Transverse colon (tissue), 4 donors: ENCODE measurements around the gene DRGX.

Source experiments
- POLR2A ChIP-seq: fragments of 450-650 bp; IDR thresholded peaks from one replicate; pipeline ENCODE4 v1.6.1; 2016; ENCODE audit warnings: antibody characterized with exemption, mild to moderate bottlenecking, moderate library complexity
- POLR2AphosphoS5 ChIP-seq, 3 donors: sonication (generic); formaldehyde crosslinking; IDR thresholded peaks; one replicate each; pipeline ENCODE4 v1.6.1; 2016; ENCODE audit warnings: antibody characterized with exemption in 3 of 3
- TF ChIP-seq, protein P1 (sequence below), 5 experiments: fragments of 200-600 bp in 3 of 5; fragments of 450-650 bp in 2 of 5; sonication (generic) in 3 of 5; IDR thresholded peaks; 1 replicate in 2 of 5; 2 replicates in 3 of 5; pipeline ENCODE4 v1.5.1; 2016 to 2017; ENCODE audit warnings: antibody characterized with exemption in 5 of 5, inconsistent platforms in 3 of 5, mild to moderate bottlenecking in 2 of 5, moderate library complexity in 1 of 5

DNA sequence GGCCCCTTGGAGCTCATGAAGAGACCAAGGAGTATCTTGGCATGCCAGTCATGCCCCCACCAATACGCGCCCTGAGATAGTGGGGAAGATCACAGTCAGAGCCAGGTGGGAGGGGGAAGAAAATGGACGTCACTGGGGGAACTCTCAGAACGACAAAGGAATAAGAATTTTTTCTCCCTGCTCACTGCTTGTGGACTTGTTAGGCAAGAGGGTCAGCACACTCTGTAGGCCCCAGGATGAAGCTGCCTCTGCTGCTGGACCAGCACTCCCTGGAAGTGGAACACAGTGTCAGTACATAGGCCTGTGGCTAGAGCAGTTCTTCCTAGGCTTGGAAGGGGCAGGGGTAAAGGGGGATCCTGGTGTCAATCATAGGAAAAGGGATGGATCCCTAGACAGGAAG is 46.5 kb downstream of the DRGX start:
- TF ChIP-seq, protein P1, sequence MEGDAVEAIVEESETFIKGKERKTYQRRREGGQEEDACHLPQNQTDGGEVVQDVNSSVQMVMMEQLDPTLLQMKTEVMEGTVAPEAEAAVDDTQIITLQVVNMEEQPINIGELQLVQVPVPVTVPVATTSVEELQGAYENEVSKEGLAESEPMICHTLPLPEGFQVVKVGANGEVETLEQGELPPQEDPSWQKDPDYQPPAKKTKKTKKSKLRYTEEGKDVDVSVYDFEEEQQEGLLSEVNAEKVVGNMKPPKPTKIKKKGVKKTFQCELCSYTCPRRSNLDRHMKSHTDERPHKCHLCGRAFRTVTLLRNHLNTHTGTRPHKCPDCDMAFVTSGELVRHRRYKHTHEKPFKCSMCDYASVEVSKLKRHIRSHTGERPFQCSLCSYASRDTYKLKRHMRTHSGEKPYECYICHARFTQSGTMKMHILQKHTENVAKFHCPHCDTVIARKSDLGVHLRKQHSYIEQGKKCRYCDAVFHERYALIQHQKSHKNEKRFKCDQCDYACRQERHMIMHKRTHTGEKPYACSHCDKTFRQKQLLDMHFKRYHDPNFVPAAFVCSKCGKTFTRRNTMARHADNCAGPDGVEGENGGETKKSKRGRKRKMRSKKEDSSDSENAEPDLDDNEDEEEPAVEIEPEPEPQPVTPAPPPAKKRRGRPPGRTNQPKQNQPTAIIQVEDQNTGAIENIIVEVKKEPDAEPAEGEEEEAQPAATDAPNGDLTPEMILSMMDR (IDR thresholded peaks at IDR 0.05): no peak
- TF ChIP-seq POLR2A (no peak), POLR2AphosphoS5 (IDR thresholded peaks at IDR 0.05) (no peak)
